ENCODE measurements around the gene NCSTN.

The NCSTN gene

GRCh38 chr1:160407839-160408801 is 64.9 kb downstream of the NCSTN start:
- DNase-seq, result no peak
